Activated effector memory CD4-positive, alpha-beta T cell treated with Interleukin-2 at 50 U/mL for 16 hours (primary cell): ENCODE measurements around the gene ZNF32.

Experiments used
- DNase-seq: peaks from one replicate; pipeline ENCODE4 v3.0.0-alpha.2; 2020

ZNF32 gene

GRCh38 chr10:43648398-43649184 is at the start of gene ZNF32:
Gene ZNF32, minus strand, starts transcription at chr10:43648881. Its CDS starts 2,748 bp downstream, at chr10:43646133.
- peak; percentile 74 for DNase-seq

GRCh38 chr10:43698156-43698555 is 49.5 kb upstream of the ZNF32 start:
- DNase-seq = no peak

- DNase-seq = no peak
Measured at GRCh38 chr10:43696909-43697483, 48.3 kb upstream of the ZNF32 start.

- DNase-seq = no peak
Measured at GRCh38 chr10:43695730-43696129, 47.0 kb upstream of the ZNF32 start.

- DNase-seq = no peak
Measured at GRCh38 chr10:43695321-43695720, 46.6 kb upstream of the ZNF32 start.

GRCh38 chr10:43694526-43694925 is 45.8 kb upstream of the ZNF32 start:
- no peak for DNase-seq

- DNase-seq = no peak
Measured at GRCh38 chr10:43693602-43694001, 44.9 kb upstream of the ZNF32 start.

GRCh38 chr10:43692051-43692825 is 43.6 kb upstream of the ZNF32 start:
- no peak for DNase-seq

- no peak for DNase-seq
Measured at GRCh38 chr10:43691485-43691884, 42.8 kb upstream of the ZNF32 start.

- peak; percentile 80 for DNase-seq
Measured at GRCh38 chr10:43689955-43690771, 41.5 kb upstream of the ZNF32 start.

- no peak for DNase-seq
Measured at GRCh38 chr10:43689618-43689954, 40.9 kb upstream of the ZNF32 start.

- DNase-seq = no peak
Measured at GRCh38 chr10:43689007-43689491, 40.4 kb upstream of the ZNF32 start.

GRCh38 chr10:43688348-43688892 is 39.7 kb upstream of the ZNF32 start:
- DNase-seq = no peak

- DNase-seq = no peak
Measured at GRCh38 chr10:43687373-43687772, 38.7 kb upstream of the ZNF32 start.

GRCh38 chr10:43686414-43686813 is 37.7 kb upstream of the ZNF32 start:
- no peak for DNase-seq

GRCh38 chr10:43685744-43686143 is 37.1 kb upstream of the ZNF32 start:
- DNase-seq = no peak

GRCh38 chr10:43684292-43684559 is 35.5 kb upstream of the ZNF32 start:
- DNase-seq = no peak

GRCh38 chr10:43683451-43684291 is 35.0 kb upstream of the ZNF32 start:
- no peak for DNase-seq

GRCh38 chr10:43682956-43683355 is 34.3 kb upstream of the ZNF32 start:
- DNase-seq = no peak

- DNase-seq = no peak
Measured at GRCh38 chr10:43681721-43682120, 33.0 kb upstream of the ZNF32 start.

- no peak for DNase-seq
Measured at GRCh38 chr10:43681220-43681619, 32.5 kb upstream of the ZNF32 start.

- DNase-seq = no peak
Measured at GRCh38 chr10:43680035-43680434, 31.4 kb upstream of the ZNF32 start.
